Melanocyte of skin (primary cell): Measurements from ENCODE around the gene EHD2. TPM values are rescaled to one million over a fixed set of nuclear protein-coding genes. Genes with fewer than 3 reads are reported as not detected.

Source experiments
- small RNA-seq, 2 donors: library from RNA; depleted of rRNA; stranded (forward); fragments of <200 nt; gene quantifications; one replicate each; pipeline ENCODE3, GENCODE V24; 2012
- total RNA-seq, 2 donors: library from RNA; depleted of rRNA; stranded (reverse); fragments of >200 nt; gene quantifications; 2 replicates each; pipeline ENCODE4 v1.2.3, GENCODE V29; 2012

Gene EHD2, protein sequence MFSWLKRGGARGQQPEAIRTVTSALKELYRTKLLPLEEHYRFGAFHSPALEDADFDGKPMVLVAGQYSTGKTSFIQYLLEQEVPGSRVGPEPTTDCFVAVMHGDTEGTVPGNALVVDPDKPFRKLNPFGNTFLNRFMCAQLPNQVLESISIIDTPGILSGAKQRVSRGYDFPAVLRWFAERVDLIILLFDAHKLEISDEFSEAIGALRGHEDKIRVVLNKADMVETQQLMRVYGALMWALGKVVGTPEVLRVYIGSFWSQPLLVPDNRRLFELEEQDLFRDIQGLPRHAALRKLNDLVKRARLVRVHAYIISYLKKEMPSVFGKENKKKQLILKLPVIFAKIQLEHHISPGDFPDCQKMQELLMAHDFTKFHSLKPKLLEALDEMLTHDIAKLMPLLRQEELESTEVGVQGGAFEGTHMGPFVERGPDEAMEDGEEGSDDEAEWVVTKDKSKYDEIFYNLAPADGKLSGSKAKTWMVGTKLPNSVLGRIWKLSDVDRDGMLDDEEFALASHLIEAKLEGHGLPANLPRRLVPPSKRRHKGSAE
- total RNA-seq = 10 to 100 TPM; 14.5 to 18.3 TPM

GRCh38 chr19:47713046-47714021 is at the start of gene EHD2:
Gene EHD2, plus strand, starts transcription at chr19:47713422. Its CDS starts 3,191 bp downstream, at chr19:47716613.

GRCh38 chr19:47745010-47745901 is 32.0 kb downstream of the EHD2 start, which contains the start of gene NOP53:
Gene NOP53, plus strand, starts transcription at chr19:47745546. Its CDS starts 14 bp downstream, at chr19:47745560.

DNA sequence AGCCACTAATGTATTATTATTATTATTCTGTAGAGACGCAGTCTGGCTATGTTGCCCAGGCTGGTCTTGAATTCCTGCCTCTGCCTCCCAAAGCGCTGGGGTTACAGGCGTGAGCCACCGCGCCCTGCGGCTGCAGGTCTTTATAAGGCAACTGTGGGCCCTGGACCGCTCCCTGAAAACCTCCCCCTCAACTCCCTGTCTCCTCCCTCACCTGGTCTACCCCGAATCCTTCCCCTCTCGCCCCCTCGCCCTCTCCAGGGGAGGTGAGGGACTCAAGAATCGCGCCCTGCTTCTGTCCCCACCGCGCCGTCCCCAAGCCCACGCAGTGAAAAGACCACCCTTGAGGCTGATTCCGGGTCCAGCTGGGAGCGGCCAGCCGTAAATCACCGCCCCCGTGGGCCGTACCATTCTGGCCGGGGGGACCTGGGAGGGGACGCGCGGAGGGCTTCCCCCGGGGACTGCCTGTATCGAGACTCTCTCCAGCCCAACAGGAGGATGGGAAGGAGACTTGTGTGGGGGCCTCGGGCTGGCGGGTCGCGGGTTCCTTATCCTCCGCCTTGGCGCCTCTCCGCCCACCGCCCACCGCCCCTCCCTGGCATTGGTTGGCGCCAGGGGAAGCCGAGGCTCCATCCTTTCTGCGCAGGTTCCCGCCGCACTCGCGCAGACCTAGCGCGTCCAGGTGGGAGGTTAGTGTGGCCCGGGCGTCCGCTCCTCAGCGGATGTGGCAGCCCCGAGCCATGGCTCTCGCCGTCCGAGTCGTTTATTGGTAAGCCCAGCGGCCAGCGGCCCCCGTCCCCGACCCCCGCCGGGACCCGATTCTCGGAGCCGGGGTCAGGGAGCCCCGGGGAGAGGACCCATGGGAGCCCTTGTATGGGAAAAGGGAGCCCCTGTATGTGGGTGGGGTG is 65.1 kb downstream of the EHD2 start, which contains the start of gene SELENOW:
Gene SELENOW (plus strand): TSS at position 655 of the 905 bp plus-strand sequence. CDS start 83 bp downstream, at position 738.

Small RNA genes within 50 kb of the gene (small RNA-seq; reads per million reads assigned to genes)
- 0 reads per million in 2 donors for gene SNORD23

Other genes with a start within 250 kb of the EHD2 start
- gene SLC8A2, start 241.5 kb upstream of the EHD2 start, total RNA-seq = 1 to 10 TPM in 1 of 2 donors, under 1 TPM in 1; 0.33 to 1.0 TPM
- 1 to 10 TPM; 4.5 to 8.0 TPM for gene KPTN, start 229.2 kb upstream of the EHD2 start, total RNA-seq
- 100 to 1,000 TPM; 269 to 270 TPM for gene NAPA, start 198.4 kb upstream of the EHD2 start, total RNA-seq
- gene ZNF541, start 140.3 kb upstream of the EHD2 start, total RNA-seq = under 1 TPM in 1 of 2 donors, not detected in 1; 0.69 TPM
- 10 to 100 TPM in 1 of 2 donors, 1 to 10 TPM in 1; 7.3 to 11.7 TPM for gene BICRA, start 104.3 kb upstream of the EHD2 start, total RNA-seq
- gene NOP53, start 32.1 kb downstream of the EHD2 start, total RNA-seq = 10 to 100 TPM; 28.9 to 36.0 TPM
- 100 to 1,000 TPM; 130 to 193 TPM for gene SELENOW, start 65.3 kb downstream of the EHD2 start, total RNA-seq
- gene TPRX1, start 91.1 kb downstream of the EHD2 start, total RNA-seq = not detected
- not detected for gene CRX, start 108.5 kb downstream of the EHD2 start, total RNA-seq
- not detected for gene TPRX2, start 145.8 kb downstream of the EHD2 start, total RNA-seq
- not detected for gene SULT2A1, start 172.9 kb downstream of the EHD2 start, total RNA-seq